CD8-positive, alpha-beta memory T cell (primary cell): ENCODE measurements around the gene SULF2. TPM values are rescaled to one million over a fixed set of nuclear protein-coding genes. Genes with fewer than 3 reads are reported as not detected.

Experiments
- CTCF ChIA-PET: fragments of 350-600 bp; sonication (Branson Sonifier 250); formaldehyde crosslinking; loops from one replicate; lab custom pipeline; 2021; ENCODE audit warnings: antibody characterized with exemption; lab: Charles Lee
- POLR2A ChIA-PET: fragments of 350-600 bp; sonication (Branson Sonifier 250); formaldehyde crosslinking; loops from one replicate; lab custom pipeline; 2021; ENCODE audit warnings: antibody characterized with exemption; lab: Charles Lee
- DNase-seq, 5 donors: peaks; one replicate each; pipeline versions ENCODE4 v3.0.0 to v3.0.0-alpha.2; 2020 to 2022; ENCODE audit warnings: mixed read lengths in 1 of 5
- H3K27ac ChIP-seq: one replicate; pipeline ENCODE4 v1.7.0; 2013; ENCODE audit warnings: low read depth, mild to moderate bottlenecking, low read length, moderate library complexity
- H3K27me3 ChIP-seq: 2 replicates; pipeline ENCODE4 v1.7.0; 2013; ENCODE audit warnings: low read length, mild to moderate bottlenecking; ENCODE audit not compliant: insufficient read depth, poor library complexity, severe bottlenecking
- H3K36me3 ChIP-seq: 2 replicates; pipeline ENCODE4 v1.7.0; 2013; ENCODE audit warnings: mild to moderate bottlenecking, low read length, moderate library complexity; ENCODE audit not compliant: insufficient read depth
- H3K4me1 ChIP-seq: 2 replicates; pipeline ENCODE4 v1.7.0; 2013; ENCODE audit warnings: mild to moderate bottlenecking, low read length, moderate library complexity; ENCODE audit not compliant: insufficient read depth
- H3K4me3 ChIP-seq: 2 replicates; pipeline ENCODE4 v1.7.0; 2013; ENCODE audit warnings: mild to moderate bottlenecking, low read length
- H3K9me3 ChIP-seq: 2 replicates; pipeline ENCODE4 v1.7.0; 2013; ENCODE audit warnings: mild to moderate bottlenecking, low read length
- H3K27ac Mint-ChIP-seq, 8 donors: one replicate each; pipeline ENCODE4 v1.8.0; 2020 to 2021; ENCODE audit warnings: mixed read lengths in 8 of 8, mild to moderate bottlenecking in 6 of 8, inconsistent platforms in 3 of 8, moderate library complexity in 3 of 8
- H3K27me3 Mint-ChIP-seq, 2 donors: one replicate each; pipeline ENCODE4 v1.8.0; 2020 to 2021; ENCODE audit warnings: mixed read lengths in 2 of 2, mild to moderate bottlenecking in 1 of 2, moderate library complexity in 1 of 2
- H3K36me3 Mint-ChIP-seq, 3 donors: one replicate each; pipeline ENCODE4 v1.8.0; 2020 to 2021; ENCODE audit warnings: mixed read lengths in 3 of 3, inconsistent platforms in 1 of 3, mild to moderate bottlenecking in 1 of 3
- H3K4me1 Mint-ChIP-seq, 3 donors: one replicate each; pipeline ENCODE4 v1.8.0; 2020 to 2021; ENCODE audit warnings: mixed read lengths in 3 of 3, inconsistent platforms in 1 of 3, mild to moderate bottlenecking in 1 of 3
- H3K4me3 Mint-ChIP-seq, 7 donors: one replicate each; pipeline ENCODE4 v1.8.0; 2020 to 2021; ENCODE audit warnings: mixed read lengths in 7 of 7, mild to moderate bottlenecking in 6 of 7, moderate library complexity in 4 of 7, inconsistent platforms in 2 of 7
- H3K9me3 Mint-ChIP-seq, 5 donors: one replicate each; pipeline ENCODE4 v1.8.0; 2020 to 2022; ENCODE audit warnings: mixed read lengths in 5 of 5, mild to moderate bottlenecking in 3 of 5, moderate library complexity in 2 of 5, inconsistent platforms in 1 of 5
- polyA plus RNA-seq: library from polyadenylated mRNA; unstranded; fragments of 300-500 nt; fragmentation: Illumina TruSeq; gene quantifications from one replicate; pipeline ENCODE4 v1.2.3, GENCODE V29; 2021
- total RNA-seq, 2 experiments: library from RNA; stranded (reverse); gene quantifications; one replicate each; pipeline ENCODE4 v1.2.3, GENCODE V29; 2021

The SULF2 gene
- total and polyA plus RNA-seq, 3 experiments from 2014 or later = 0.28 to 1.4 (median 1.1) TPM

- Histone ChIP-seq H3K27me3 (no peaks in the 10 kb centered on the region), H3K9me3 (no peaks in the 10 kb centered on the region), H3K27ac (no peak overlapping the region), H3K36me3 (no peaks in the 10 kb centered on the region), H3K4me3 (no peak overlapping the region), H3K4me1 (no peaks in the 10 kb centered on the region)
- no peaks in the 10 kb centered on the region for H3K9me3 Mint-ChIP-seq
- ChIA-PET POLR2A (no interaction called here), CTCF (no interaction called here)
- no peaks in the 10 kb centered on the region for H3K36me3 Mint-ChIP-seq
- H3K4me3 Mint-ChIP-seq = no peak overlapping the region
- DNase-seq = no peak
- no peak overlapping the region for H3K27ac Mint-ChIP-seq
- peaks cover 0 to 1% (median 0%) of the 10 kb centered on the region in 3 donors for H3K4me1 Mint-ChIP-seq
- H3K27me3 Mint-ChIP-seq = peaks cover 4 to 15% of the 10 kb centered on the region in 2 donors
Observed at GRCh38 chr20:47719625-47720024, 65.7 kb downstream of the SULF2 start.

- H3K4me1 Mint-ChIP-seq = no peaks in the 10 kb centered on the region
- H3K4me3 Mint-ChIP-seq = no peak overlapping the region
- ChIA-PET CTCF (no interaction called here), POLR2A (no interaction called here)
- no peaks in the 10 kb centered on the region for H3K9me3 ChIP-seq
- H3K36me3 ChIP-seq = no peaks in the 10 kb centered on the region
- no peaks in the 10 kb centered on the region for H3K36me3 Mint-ChIP-seq
- no peak for DNase-seq
- peaks cover 4 to 19% of the 10 kb centered on the region in 2 donors for H3K27me3 Mint-ChIP-seq
- peak overlapping the region in 1 of 8 donors; percentile 19 for H3K27ac Mint-ChIP-seq
- no peak overlapping the region for H3K4me3 ChIP-seq
- H3K9me3 Mint-ChIP-seq = no peaks in the 10 kb centered on the region
- no peaks in the 10 kb centered on the region for H3K4me1 ChIP-seq
- no peak overlapping the region for H3K27ac ChIP-seq
- no peaks in the 10 kb centered on the region for H3K27me3 ChIP-seq
Observed at GRCh38 chr20:47719211-47719610, 66.1 kb downstream of the SULF2 start.

- POLR2A ChIA-PET = no interaction called here
- Mint-ChIP-seq H3K4me3 (no peak overlapping the region), H3K4me1 (no peaks in the 10 kb centered on the region), H3K36me3 (no peaks in the 10 kb centered on the region), H3K9me3 (no peaks in the 10 kb centered on the region), H3K27me3 (peaks cover 4 to 21% of the 10 kb centered on the region in 2 donors), H3K27ac (peak overlapping the region in 1 of 8 donors; percentile 30)
- Histone ChIP-seq H3K9me3 (no peaks in the 10 kb centered on the region), H3K27me3 (no peaks in the 10 kb centered on the region), H3K4me3 (no peak overlapping the region), H3K4me1 (no peaks in the 10 kb centered on the region), H3K36me3 (no peaks in the 10 kb centered on the region), H3K27ac (no peak overlapping the region)
- DNase-seq = no peak
- CTCF ChIA-PET = no interaction called here
Observed at GRCh38 chr20:47718398-47718797, 66.9 kb downstream of the SULF2 start.

GRCh38 chr20:47717421-47717820 is 67.9 kb downstream of the SULF2 start:
- Mint-ChIP-seq H3K36me3 (no peaks in the 10 kb centered on the region), H3K9me3 (no peaks in the 10 kb centered on the region), H3K4me3 (no peak overlapping the region), H3K27ac (no peak overlapping the region), H3K27me3 (peaks cover 4 to 21% of the 10 kb centered on the region in 2 donors), H3K4me1 (no peaks in the 10 kb centered on the region)
- DNase-seq = no peak
- Histone ChIP-seq H3K27ac (no peak overlapping the region), H3K27me3 (no peaks in the 10 kb centered on the region), H3K9me3 (no peaks in the 10 kb centered on the region), H3K4me3 (no peak overlapping the region), H3K36me3 (no peaks in the 10 kb centered on the region), H3K4me1 (no peaks in the 10 kb centered on the region)
- POLR2A ChIA-PET = no interaction called here
- CTCF ChIA-PET = interaction anchor here (1.4 kb wide), 1 partner anchor 53 kb away, joined by 3 read pairs; no protein-coding TSS in a partner anchor

- CTCF ChIA-PET = no interaction called here
- POLR2A ChIA-PET = no interaction called here
- H3K27me3 ChIP-seq = no peaks in the 10 kb centered on the region
- no peak for DNase-seq
- H3K27ac ChIP-seq = no peak overlapping the region
- no peak overlapping the region for H3K4me3 ChIP-seq
- no peaks in the 10 kb centered on the region for H3K36me3 ChIP-seq
- Mint-ChIP-seq H3K36me3 (no peaks in the 10 kb centered on the region), H3K4me3 (no peak overlapping the region), H3K27ac (no peak overlapping the region), H3K9me3 (no peaks in the 10 kb centered on the region), H3K27me3 (peaks cover 3 to 29% of the 10 kb centered on the region in 2 donors), H3K4me1 (no peaks in the 10 kb centered on the region)
- no peaks in the 10 kb centered on the region for H3K9me3 ChIP-seq
- no peaks in the 10 kb centered on the region for H3K4me1 ChIP-seq
Observed at GRCh38 chr20:47713878-47714450, 71.3 kb downstream of the SULF2 start.

- ChIA-PET CTCF (no interaction called here), POLR2A (no interaction called here)
- no peak for DNase-seq
- Mint-ChIP-seq H3K27ac (no peak overlapping the region), H3K4me3 (no peak overlapping the region), H3K27me3 (peaks cover 4 to 28% of the 10 kb centered on the region in 2 donors), H3K36me3 (no peaks in the 10 kb centered on the region), H3K9me3 (no peaks in the 10 kb centered on the region), H3K4me1 (no peaks in the 10 kb centered on the region)
- Histone ChIP-seq H3K4me1 (no peaks in the 10 kb centered on the region), H3K9me3 (no peaks in the 10 kb centered on the region), H3K27me3 (no peaks in the 10 kb centered on the region), H3K27ac (no peak overlapping the region), H3K36me3 (no peaks in the 10 kb centered on the region), H3K4me3 (no peak overlapping the region)
Observed at GRCh38 chr20:47713163-47713562, 72.1 kb downstream of the SULF2 start.

GRCh38 chr20:47711046-47711752 is 74.1 kb downstream of the SULF2 start:
- Histone ChIP-seq H3K36me3 (no peaks in the 10 kb centered on the region), H3K27ac (no peak overlapping the region)
- DNase-seq = no peak

GRCh38 chr20:47710665-47711045 is 74.6 kb downstream of the SULF2 start:
- Histone ChIP-seq H3K4me3 (no peak overlapping the region), H3K9me3 (no peaks in the 10 kb centered on the region), H3K27me3 (no peaks in the 10 kb centered on the region), H3K4me1 (no peaks in the 10 kb centered on the region), H3K36me3 (no peaks in the 10 kb centered on the region), H3K27ac (no peak overlapping the region)
- no peak overlapping the region for H3K4me3 Mint-ChIP-seq
- ChIA-PET POLR2A (no interaction called here), CTCF (no interaction called here)
- DNase-seq = no peak
- H3K4me1 Mint-ChIP-seq = no peaks in the 10 kb centered on the region
- no peaks in the 10 kb centered on the region for H3K36me3 Mint-ChIP-seq
- H3K27ac Mint-ChIP-seq = peak overlapping the region in 1 of 8 donors; percentile 83
- H3K27me3 Mint-ChIP-seq = peaks cover 6 to 37% of the 10 kb centered on the region in 2 donors
- no peaks in the 10 kb centered on the region for H3K9me3 Mint-ChIP-seq

More at GRCh38 chr20:47711046-47711752, 74.1 kb downstream of the SULF2 start:
- peaks cover 6 to 38% of the 10 kb centered on the region in 2 donors for H3K27me3 Mint-ChIP-seq
- no peaks in the 10 kb centered on the region for H3K4me1 ChIP-seq
- ChIA-PET POLR2A (no interaction called here), CTCF (no interaction called here)
- no peak overlapping the region for H3K4me3 Mint-ChIP-seq
- H3K27me3 ChIP-seq = no peaks in the 10 kb centered on the region
- H3K36me3 Mint-ChIP-seq = no peaks in the 10 kb centered on the region
- H3K9me3 Mint-ChIP-seq = no peaks in the 10 kb centered on the region
- H3K4me1 Mint-ChIP-seq = no peaks in the 10 kb centered on the region
- no peak overlapping the region for H3K27ac Mint-ChIP-seq
- no peak overlapping the region for H3K4me3 ChIP-seq
- no peaks in the 10 kb centered on the region for H3K9me3 ChIP-seq
